Measurements from ENCODE around the gene ADAP1.

ADAP1 gene

GRCh38 chr7:988426-988911, 34.0 kb upstream of the ADAP1 start:
- no peak for DNase-seq

GRCh38 chr7:987909-988308, 33.4 kb upstream of the ADAP1 start:
- DNase-seq, result no peak

GRCh38 chr7:986766-987751, 32.6 kb upstream of the ADAP1 start:
- DNase-seq, result no peak

- peak; percentile 25 for DNase-seq
These were observed 31.6 kb upstream of the ADAP1 start for GRCh38 chr7:985915-986741.

- DNase-seq, result no peak
These were observed 30.6 kb upstream of the ADAP1 start for GRCh38 chr7:985127-985416.

- DNase-seq, result no peak
These were observed 30.1 kb upstream of the ADAP1 start for GRCh38 chr7:984361-985126.

- no peak for DNase-seq
These were observed 29.2 kb upstream of the ADAP1 start for GRCh38 chr7:983616-984071.

- DNase-seq, result no peak
These were observed 28.6 kb upstream of the ADAP1 start, which contains the start of gene CYP2W1 for GRCh38 chr7:983004-983615. Gene CYP2W1, plus strand, starts transcription at chr7:983181. Its CDS starts 31 bp downstream, at chr7:983212.

- DNase-seq, result no peak
These were observed 28.1 kb upstream of the ADAP1 start for GRCh38 chr7:982511-983003.

GRCh38 chr7:981793-982510, 27.5 kb upstream of the ADAP1 start:
- no peak for DNase-seq

GRCh38 chr7:979886-980571, 25.5 kb upstream of the ADAP1 start:
- DNase-seq, result no peak

- DNase-seq, result no peak
These were observed 24.7 kb upstream of the ADAP1 start for GRCh38 chr7:979151-979550.

GRCh38 chr7:978416-979091, 24.1 kb upstream of the ADAP1 start:
- DNase-seq, result no peak

- DNase-seq, result no peak
These were observed 23.5 kb upstream of the ADAP1 start for GRCh38 chr7:978049-978346.

- DNase-seq, result no peak
These were observed 23.0 kb upstream of the ADAP1 start for GRCh38 chr7:977326-978048.

- DNase-seq, result no peak
These were observed 22.4 kb upstream of the ADAP1 start for GRCh38 chr7:976901-977325.

GRCh38 chr7:975702-976473, 21.4 kb upstream of the ADAP1 start:
- DNase-seq, result no peak

- peak; percentile 81 for DNase-seq
These were observed 20.6 kb upstream of the ADAP1 start, which contains the start of gene COX19 for GRCh38 chr7:974820-975681. Gene COX19, minus strand, starts transcription at chr7:975549. Its CDS starts 40 bp downstream, at chr7:975509.

All from HCEC 1CT (cell line).